ENCODE data around the gene DCHS2.

- no peak for TF ChIP-seq CTCF (IDR thresholded peaks at IDR 0.05)
- no peak for TF ChIP-seq POLR2A (IDR thresholded peaks at IDR 0.05)
- TF ChIP-seq EP300 (IDR thresholded peaks at IDR 0.05): no peak
Observed at GRCh38 chr4:154312246-154312645, 179.4 kb downstream of the DCHS2 start.

Data from tibial nerve (tissue), 4 donors.